GM06990 (cell line): ENCODE measurements around the gene ZFYVE19.

Source experiments
- DNase-seq: peaks from one replicate; pipeline ENCODE4 v3.0.0-alpha.2; 2011; ENCODE audit not compliant: insufficient read length; ENCODE audit errors: extremely low read depth
- H3K27me3 ChIP-seq: replicated peaks from 2 replicates; pipeline ENCODE4 v1.6.0; 2011; ENCODE audit warnings: low read length; ENCODE audit not compliant: control insufficient read depth, insufficient read depth
- H3K36me3 ChIP-seq: 2 replicates; pipeline ENCODE4 v1.5.1; 2011; ENCODE audit warnings: low read length; ENCODE audit not compliant: control insufficient read depth, insufficient read depth
- H3K4me3 ChIP-seq: replicated peaks from 2 replicates; pipeline ENCODE4 v1.5.1; 2011; ENCODE audit warnings: low read depth, mild to moderate bottlenecking, control low read depth, low read length
- CTCF ChIP-seq: IDR thresholded peaks from 2 replicates; pipeline ENCODE4 v1.5.1; 2011; ENCODE audit warnings: low read length, control low read depth, mild to moderate bottlenecking, inconsistent platforms; ENCODE audit not compliant: insufficient read depth, poor library complexity, severe bottlenecking

Gene ZFYVE19

GRCh38 chr15:40854161-40854560, 47.3 kb downstream of the ZFYVE19 start:
- Histone ChIP-seq H3K27me3 (no peaks in the 10 kb centered on the region), H3K36me3 (no peaks in the 10 kb centered on the region), H3K4me3 (no peak overlapping the region)
- no peak for DNase-seq
- TF ChIP-seq CTCF, result no peak

GRCh38 chr15:40855706-40856234, 48.9 kb downstream of the ZFYVE19 start:
- no peak for DNase-seq
- H3K27me3 ChIP-seq, result no peaks in the 10 kb centered on the region
- no peak for TF ChIP-seq CTCF
- H3K4me3 ChIP-seq, result no peak overlapping the region
- no peaks in the 10 kb centered on the region for H3K36me3 ChIP-seq

- no peak for TF ChIP-seq CTCF
- DNase-seq, result no peak
- no peak overlapping the region for H3K4me3 ChIP-seq
- no peaks in the 10 kb centered on the region for H3K36me3 ChIP-seq
- H3K27me3 ChIP-seq, result no peaks in the 10 kb centered on the region
Observed at GRCh38 chr15:40856746-40857145, 49.9 kb downstream of the ZFYVE19 start.

- DNase-seq, result peak; percentile 75
- H3K4me3 ChIP-seq, result no peak overlapping the region
- peak; percentile 96 for TF ChIP-seq CTCF
- no peaks in the 10 kb centered on the region for H3K36me3 ChIP-seq
- H3K27me3 ChIP-seq, result no peaks in the 10 kb centered on the region
Observed at GRCh38 chr15:40857601-40858341, 50.9 kb downstream of the ZFYVE19 start.

GRCh38 chr15:40858706-40859105, 51.8 kb downstream of the ZFYVE19 start:
- TF ChIP-seq CTCF, result no peak
- DNase-seq, result no peak
- Histone ChIP-seq H3K36me3 (no peaks in the 10 kb centered on the region), H3K4me3 (no peak overlapping the region), H3K27me3 (no peaks in the 10 kb centered on the region)
